Stomach (tissue), 4 donors: Measurements from ENCODE around the gene RING1.

Experiments used
- CTCF ChIP-seq, 7 experiments: fragments of 450-650 bp in 4 of 7; fragments of 200-600 bp in 3 of 7; sonication (generic) in 3 of 7; IDR thresholded peaks; one replicate each; pipeline ENCODE4 v1.5.1; 2016 to 2019; ENCODE audit warnings: antibody characterized with exemption in 7 of 7, control low read depth in 2 of 7, mild to moderate bottlenecking in 1 of 7
- EP300 ChIP-seq: sonication (generic); formaldehyde crosslinking; IDR thresholded peaks from one replicate; pipeline ENCODE4 v1.6.1; 2017; ENCODE audit warnings: antibody characterized with exemption
- POLR2A ChIP-seq, 4 donors: fragments of 450-650 bp; IDR thresholded peaks; one replicate each; pipeline ENCODE4 v1.6.1; 2016; ENCODE audit warnings: antibody characterized with exemption in 4 of 4, control low read depth in 2 of 4, mild to moderate bottlenecking in 1 of 4, moderate library complexity in 1 of 4
- POLR2AphosphoS5 ChIP-seq, 3 donors: sonication (generic); formaldehyde crosslinking; IDR thresholded peaks; one replicate each; pipeline ENCODE4 v1.6.1; 2016; ENCODE audit warnings: antibody characterized with exemption in 3 of 3

- TF ChIP-seq POLR2A (IDR thresholded peaks at IDR 0.05) (no peak), EP300 (no peak), CTCF (IDR thresholded peaks at IDR 0.05) (no peak), POLR2AphosphoS5 (IDR thresholded peaks at IDR 0.05) (no peak)
Observed at GRCh38 chr6:33160096-33160495, 48.2 kb upstream of the RING1 start.
